Astrocyte (in vitro differentiated cells and primary cell): Measurements from ENCODE around the gene ADAMTSL5. TPM values are rescaled to one million over a fixed set of nuclear protein-coding genes. Genes with fewer than 3 reads are reported as not detected.

Source experiments
- DNase-seq: peaks from one replicate; pipeline ENCODE4 v3.0.0-alpha.2; 2010; ENCODE audit warnings: low read depth
- FAIRE-seq: peaks from 2 replicates; lab custom pipeline; 2011; peaks lifted over from hg19 to GRCh38; lab: Jason Lieb, UNC
- H2AFZ ChIP-seq: 2 replicates; pipeline ENCODE4 v1.6.0; 2012; ENCODE audit warnings: low read depth, low read length, inconsistent platforms
- H3K27ac ChIP-seq: 2 replicates; pipeline ENCODE4 v1.5.1; 2011; ENCODE audit warnings: low read depth, low read length, inconsistent platforms
- H3K27me3 ChIP-seq: 2 replicates; pipeline ENCODE4 v1.6.0; 2011; ENCODE audit warnings: low read length, inconsistent platforms; ENCODE audit not compliant: insufficient read depth
- H3K36me3 ChIP-seq: 2 replicates; pipeline ENCODE4 v1.5.1; 2011; ENCODE audit warnings: low read length, inconsistent platforms; ENCODE audit not compliant: insufficient read depth
- H3K4me1 ChIP-seq: 2 replicates; pipeline ENCODE4 v1.5.1; 2011; ENCODE audit warnings: low read length, inconsistent platforms; ENCODE audit not compliant: insufficient read depth
- H3K4me2 ChIP-seq: 2 replicates; pipeline ENCODE4 v1.6.0; 2012; ENCODE audit warnings: low read length, inconsistent platforms
- H3K4me3 ChIP-seq: 2 replicates; pipeline ENCODE4 v1.5.1; 2011; ENCODE audit warnings: low read depth, mild to moderate bottlenecking, low read length, inconsistent platforms; ENCODE audit not compliant: insufficient read depth
- H3K79me2 ChIP-seq: 2 replicates; pipeline ENCODE4 v1.6.0; 2012; ENCODE audit warnings: mild to moderate bottlenecking, low read length, inconsistent platforms; ENCODE audit not compliant: insufficient read depth
- H3K9ac ChIP-seq: 2 replicates; pipeline ENCODE4 v1.6.0; 2012; ENCODE audit warnings: mild to moderate bottlenecking, low read length, inconsistent platforms
- H3K9me3 ChIP-seq: 2 replicates; pipeline ENCODE4 v1.5.1; 2012; ENCODE audit warnings: low read depth, mild to moderate bottlenecking, low read length, inconsistent platforms; ENCODE audit not compliant: insufficient read depth
- H4K20me1 ChIP-seq: 2 replicates; pipeline ENCODE4 v1.6.0; 2012; ENCODE audit warnings: low read length, inconsistent platforms; ENCODE audit not compliant: insufficient read depth
- H3K27ac Mint-ChIP-seq: one replicate; pipeline ENCODE4 v1.8.0; 2021; ENCODE audit warnings: mild to moderate bottlenecking, mixed read lengths; ENCODE audit not compliant: unreplicated experiment
- H3K27me3 Mint-ChIP-seq: one replicate; pipeline ENCODE4 v1.8.0; 2021; ENCODE audit warnings: low read depth, mixed read lengths; ENCODE audit not compliant: unreplicated experiment
- H3K36me3 Mint-ChIP-seq: one replicate; pipeline ENCODE4 v1.8.0; 2021; ENCODE audit warnings: low read depth, mixed read lengths; ENCODE audit not compliant: unreplicated experiment
- H3K4me1 Mint-ChIP-seq: one replicate; pipeline ENCODE4 v1.8.0; 2021; ENCODE audit warnings: low read depth, mixed read lengths; ENCODE audit not compliant: unreplicated experiment
- H3K4me3 Mint-ChIP-seq: one replicate; pipeline ENCODE4 v1.8.0; 2021; ENCODE audit warnings: mild to moderate bottlenecking, moderate library complexity, mixed read lengths; ENCODE audit not compliant: unreplicated experiment
- H3K9me3 Mint-ChIP-seq: one replicate; pipeline ENCODE4 v1.8.0; 2021; ENCODE audit warnings: mild to moderate bottlenecking, mixed read lengths; ENCODE audit not compliant: unreplicated experiment
- EZH2 ChIP-seq: IDR thresholded peaks from 2 replicates; pipeline ENCODE4 v1.6.1; 2012; ENCODE audit warnings: mild to moderate bottlenecking, low read length, inconsistent platforms; ENCODE audit not compliant: insufficient read depth
- total RNA-seq: library from RNA; stranded (reverse); gene quantifications from 2 replicates; pipeline ENCODE4 v1.2.1, GENCODE V29; 2021
- TF ChIP-seq, protein P1 (sequence below): IDR thresholded peaks from 2 replicates; pipeline ENCODE4 v1.5.1; 2011; ENCODE audit warnings: low read depth, mild to moderate bottlenecking, inconsistent platforms, low read length, moderate library complexity; ENCODE audit not compliant: insufficient read depth

ADAMTSL5 gene
- total RNA-seq, 1 donor from 2014 or later: 5.5 TPM

DNA sequence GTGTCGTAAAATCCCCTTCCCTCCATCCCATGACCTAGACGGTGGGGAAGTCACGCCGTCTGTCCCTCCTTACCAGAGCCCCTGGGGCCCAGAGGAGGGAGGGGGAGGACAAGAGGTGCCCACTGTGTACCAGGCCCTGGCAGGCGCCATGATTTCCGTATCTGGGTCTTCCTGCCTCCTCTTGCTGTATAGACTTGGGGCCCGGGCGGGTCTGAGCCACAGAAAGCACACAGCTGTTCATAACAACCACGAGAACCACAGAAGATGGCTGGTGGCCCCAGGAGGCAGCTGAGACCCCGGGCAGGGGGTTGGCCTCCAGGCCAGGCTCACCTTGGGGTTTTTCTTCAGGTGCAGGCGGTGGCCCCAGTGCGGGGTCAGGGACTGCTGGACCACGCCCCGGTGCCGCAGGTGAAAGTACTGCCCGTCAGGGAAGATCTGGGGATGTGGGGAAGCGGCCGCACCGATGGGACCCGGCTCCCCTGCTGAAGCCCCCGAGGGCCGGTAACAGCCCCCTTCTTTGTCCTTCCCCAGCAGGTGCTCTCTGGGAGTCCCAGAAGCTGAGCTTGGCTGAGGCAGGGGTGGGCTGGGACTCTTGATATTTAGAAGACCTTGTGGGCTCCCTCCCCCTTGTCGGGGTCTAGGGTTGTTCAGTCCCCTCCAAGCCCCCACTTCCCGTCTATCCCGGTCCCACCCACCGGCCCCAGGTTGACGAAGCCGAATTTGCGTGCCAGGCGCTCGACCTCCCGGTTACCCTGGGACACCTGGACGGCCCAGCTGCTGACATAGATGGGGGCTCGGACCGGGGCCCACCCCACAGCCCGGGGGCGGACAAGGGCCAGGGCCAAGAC lies 23.1 kb downstream of the ADAMTSL5 start:
- H2AFZ ChIP-seq: peak overlapping the region; percentile 97
- H3K27ac Mint-ChIP-seq: no peak overlapping the region
- no peak for DNase-seq

DNA sequence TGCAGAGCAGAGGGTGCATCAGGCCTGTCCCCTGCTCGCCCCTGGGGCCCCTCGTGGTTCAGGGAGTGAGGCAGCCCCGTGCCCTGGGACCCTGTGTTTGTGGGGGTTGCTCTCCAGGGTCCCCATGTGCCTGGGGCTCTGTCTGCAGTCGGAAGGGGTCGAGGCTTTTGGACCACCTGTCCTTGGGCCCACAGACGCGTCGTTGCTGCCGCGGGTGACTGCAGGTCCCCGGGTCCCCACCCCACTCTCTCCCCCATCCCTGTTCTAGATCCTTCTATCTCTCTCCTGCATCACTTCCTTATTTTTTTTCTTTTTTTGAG lies 24.6 kb downstream of the ADAMTSL5 start:
- Histone ChIP-seq H3K4me1 (peaks cover 15% of the 10 kb centered on the region), H3K9me3 (no peaks in the 10 kb centered on the region), H3K4me2 (no peak overlapping the region), H3K9ac (no peak overlapping the region), H3K36me3 (no peaks in the 10 kb centered on the region), H3K27me3 (peaks cover 5% of the 10 kb centered on the region), H3K79me2 (no peaks in the 10 kb centered on the region), H4K20me1 (no peaks in the 10 kb centered on the region), H2AFZ (no peak overlapping the region), H3K4me3 (no peak overlapping the region), H3K27ac (no peak overlapping the region)
- no peak for TF ChIP-seq EZH2
- TF ChIP-seq, protein P1, sequence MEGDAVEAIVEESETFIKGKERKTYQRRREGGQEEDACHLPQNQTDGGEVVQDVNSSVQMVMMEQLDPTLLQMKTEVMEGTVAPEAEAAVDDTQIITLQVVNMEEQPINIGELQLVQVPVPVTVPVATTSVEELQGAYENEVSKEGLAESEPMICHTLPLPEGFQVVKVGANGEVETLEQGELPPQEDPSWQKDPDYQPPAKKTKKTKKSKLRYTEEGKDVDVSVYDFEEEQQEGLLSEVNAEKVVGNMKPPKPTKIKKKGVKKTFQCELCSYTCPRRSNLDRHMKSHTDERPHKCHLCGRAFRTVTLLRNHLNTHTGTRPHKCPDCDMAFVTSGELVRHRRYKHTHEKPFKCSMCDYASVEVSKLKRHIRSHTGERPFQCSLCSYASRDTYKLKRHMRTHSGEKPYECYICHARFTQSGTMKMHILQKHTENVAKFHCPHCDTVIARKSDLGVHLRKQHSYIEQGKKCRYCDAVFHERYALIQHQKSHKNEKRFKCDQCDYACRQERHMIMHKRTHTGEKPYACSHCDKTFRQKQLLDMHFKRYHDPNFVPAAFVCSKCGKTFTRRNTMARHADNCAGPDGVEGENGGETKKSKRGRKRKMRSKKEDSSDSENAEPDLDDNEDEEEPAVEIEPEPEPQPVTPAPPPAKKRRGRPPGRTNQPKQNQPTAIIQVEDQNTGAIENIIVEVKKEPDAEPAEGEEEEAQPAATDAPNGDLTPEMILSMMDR: no peak
- Mint-ChIP-seq H3K4me3 (no peak overlapping the region), H3K9me3 (no peaks in the 10 kb centered on the region), H3K36me3 (peaks cover 2% of the 10 kb centered on the region), H3K27ac (no peak overlapping the region), H3K4me1 (peaks cover 3% of the 10 kb centered on the region), H3K27me3 (peaks cover 2% of the 10 kb centered on the region)
- DNase-seq (no peak), FAIRE-seq (no peak)

More for the DNA sequence above, 23.1 kb downstream of the ADAMTSL5 start:
- Mint-ChIP-seq H3K4me3 (peak overlapping the region; percentile 72), H3K36me3 (peaks cover 2% of the 10 kb centered on the region), H3K4me1 (peaks cover 3% of the 10 kb centered on the region), H3K9me3 (no peaks in the 10 kb centered on the region), H3K27me3 (peaks cover 5% of the 10 kb centered on the region)
- Histone ChIP-seq H3K4me2 (peak overlapping the region; percentile 96), H4K20me1 (no peaks in the 10 kb centered on the region), H3K9me3 (no peaks in the 10 kb centered on the region), H3K4me1 (peaks cover 15% of the 10 kb centered on the region), H3K27me3 (peaks cover 5% of the 10 kb centered on the region), H3K79me2 (no peaks in the 10 kb centered on the region), H3K9ac (peak overlapping the region; percentile 69), H3K27ac (no peak overlapping the region), H3K36me3 (no peaks in the 10 kb centered on the region), H3K4me3 (peak overlapping the region; percentile 74)
- TF ChIP-seq, protein P1: no peak
- no peak for TF ChIP-seq EZH2
- no peak for FAIRE-seq
